ENCODE data around the gene TMEM187.
A peak's percentile ranks its signal among the peaks of the same experiment; 100 is the strongest.
"Not testable (repeated sequence)": the region's sequence is repeated elsewhere in the genome, so short reads cannot be mapped to it uniquely, and the experiment has no call there.

TMEM187 gene

GRCh38 chrX:153971450-153972367, 845 bp upstream of the TMEM187 start, which contains the start of gene HCFC1:
TSS of gene HCFC1 (minus strand) at chrX:153971818. CDS start at chrX:153970840, 978 bp downstream.
- Histone ChIP-seq H3K4ac (ENCODE audit: low read depth, low read length) (peak within 1 kb of the TSS; percentile 98), H2AK5ac (ENCODE audit: low read length) (peak within 1 kb of the TSS; percentile 74), H3K18ac (ENCODE audit: low read length) (peak within 1 kb of the TSS; percentile 99), H3K79me1 (ENCODE audit: low read length) (no peaks in the 10 kb centered on the region), H3K36me3 (ENCODE audit: control insufficient read depth, insufficient read depth, low read length) (no peaks in the 10 kb centered on the region), H4K8ac (ENCODE audit: low read depth, low read length) (peak within 1 kb of the TSS; percentile 57), H2BK120ac (ENCODE audit: low read depth, low read length) (peak within 1 kb of the TSS; percentile 82), H4K5ac (ENCODE audit: low read length) (no peak within 1 kb of the TSS), H3K27ac (ENCODE audit: low read depth, low read length) (peak within 1 kb of the TSS; percentile 100), H3K4me1 (ENCODE audit: control insufficient read depth, low read depth, low read length) (peaks cover 6% of the 10 kb centered on the region), H3K23ac (ENCODE audit: low read length) (peak within 1 kb of the TSS; percentile 80), H2BK15ac (replicated peaks; ENCODE audit: low read depth) (no peak within 1 kb of the TSS), H3K4me3 (ENCODE audit: low read length) (peak within 1 kb of the TSS; percentile 95), H3K79me2 (ENCODE audit: control insufficient read depth, insufficient read depth, low read length) (peaks cover 38% of the 10 kb centered on the region), H3K9ac (ENCODE audit: low read length) (peak within 1 kb of the TSS; percentile 99), H2BK5ac (ENCODE audit: low read length) (peak within 1 kb of the TSS; percentile 93), H3K4me2 (ENCODE audit: low read length) (peak within 1 kb of the TSS; percentile 61), H3K27me3 (ENCODE audit: insufficient read depth, low read length, poor library complexity) (no peaks in the 10 kb centered on the region), H3K56ac (ENCODE audit: low read length) (peak within 1 kb of the TSS; percentile 99)
- peak; percentile 95 for DNase-seq
- no CpG with 5 or more reads among the region's 96 CpGs for WGBS (ENCODE audit: extremely low coverage, insufficient coverage, low lambda C conversion rate)

- no peak overlapping the region for H4K5ac ChIP-seq (ENCODE audit: low read length)
- peaks cover 21% of the 10 kb centered on the region for H3K79me2 ChIP-seq (ENCODE audit: control insufficient read depth, insufficient read depth, low read length)
- H3K4me1 ChIP-seq (ENCODE audit: control insufficient read depth, low read depth, low read length), result no peaks in the 10 kb centered on the region
- peak overlapping the region; percentile 85 for H3K18ac ChIP-seq (ENCODE audit: low read length)
- no peak overlapping the region for H2BK5ac ChIP-seq (ENCODE audit: low read length)
- peak overlapping the region; percentile 86 for H3K56ac ChIP-seq (ENCODE audit: low read length)
- H2BK120ac ChIP-seq (ENCODE audit: low read depth, low read length), result no peak overlapping the region
- H3K27me3 ChIP-seq (ENCODE audit: insufficient read depth, low read length, poor library complexity), result no peaks in the 10 kb centered on the region
- no peak for DNase-seq
- H3K36me3 ChIP-seq (ENCODE audit: control insufficient read depth, insufficient read depth, low read length), result no peaks in the 10 kb centered on the region
- no peak overlapping the region for H2AK5ac ChIP-seq (ENCODE audit: low read length)
- no CpG with 5 or more reads among the region's 20 CpGs for WGBS (ENCODE audit: extremely low coverage, insufficient coverage, low lambda C conversion rate)
- no peak overlapping the region for H2BK15ac ChIP-seq (replicated peaks; ENCODE audit: low read depth)
- H3K4ac ChIP-seq (ENCODE audit: low read depth, low read length), result peak overlapping the region; percentile 82
- H3K79me1 ChIP-seq (ENCODE audit: low read length), result no peaks in the 10 kb centered on the region
- no peak overlapping the region for H3K23ac ChIP-seq (ENCODE audit: low read length)
- H3K4me3 ChIP-seq (ENCODE audit: low read length), result peak overlapping the region; percentile 47
- H3K27ac ChIP-seq (ENCODE audit: low read depth, low read length), result peak overlapping the region; percentile 100
- H3K9ac ChIP-seq (ENCODE audit: low read length), result peak overlapping the region; percentile 75
- no peak overlapping the region for H4K8ac ChIP-seq (ENCODE audit: low read depth, low read length)
- peak overlapping the region; percentile 48 for H3K4me2 ChIP-seq (ENCODE audit: low read length)
Measured at GRCh38 chrX:153973127-153974002, 811 bp downstream of the TMEM187 start.

GRCh38 chrX:153974003-153974725, 1.6 kb downstream of the TMEM187 start:
- no peaks in the 10 kb centered on the region for H3K27me3 ChIP-seq (ENCODE audit: insufficient read depth, low read length, poor library complexity)
- H4K8ac ChIP-seq (ENCODE audit: low read depth, low read length), result no peak overlapping the region
- no peak overlapping the region for H3K18ac ChIP-seq (ENCODE audit: low read length)
- no peaks in the 10 kb centered on the region for H3K79me1 ChIP-seq (ENCODE audit: low read length)
- H4K5ac ChIP-seq (ENCODE audit: low read length), result no peak overlapping the region
- H3K4me3 ChIP-seq (ENCODE audit: low read length), result no peak overlapping the region
- no peaks in the 10 kb centered on the region for H3K4me1 ChIP-seq (ENCODE audit: control insufficient read depth, low read depth, low read length)
- H3K79me2 ChIP-seq (ENCODE audit: control insufficient read depth, insufficient read depth, low read length), result peaks cover 13% of the 10 kb centered on the region
- DNase-seq, result no peak
- no peak overlapping the region for H3K27ac ChIP-seq (ENCODE audit: low read depth, low read length)
- peak overlapping the region; percentile 86 for H3K56ac ChIP-seq (ENCODE audit: low read length)
- peak overlapping the region; percentile 1 for H3K9ac ChIP-seq (ENCODE audit: low read length)
- H2AK5ac ChIP-seq (ENCODE audit: low read length), result no peak overlapping the region
- no peak overlapping the region for H2BK120ac ChIP-seq (ENCODE audit: low read depth, low read length)
- no peak overlapping the region for H3K4ac ChIP-seq (ENCODE audit: low read depth, low read length)
- no peak overlapping the region for H3K4me2 ChIP-seq (ENCODE audit: low read length)
- WGBS (ENCODE audit: extremely low coverage, insufficient coverage, low lambda C conversion rate), result no CpG with 5 or more reads among the region's 14 CpGs
- H2BK5ac ChIP-seq (ENCODE audit: low read length), result no peak overlapping the region
- H2BK15ac ChIP-seq (replicated peaks; ENCODE audit: low read depth), result no peak overlapping the region
- no peak overlapping the region for H3K23ac ChIP-seq (ENCODE audit: low read length)
- no peaks in the 10 kb centered on the region for H3K36me3 ChIP-seq (ENCODE audit: control insufficient read depth, insufficient read depth, low read length)

GRCh38 chrX:153974726-153975286, 2.3 kb downstream of the TMEM187 start:
- Histone ChIP-seq H3K4ac (ENCODE audit: low read depth, low read length) (no peak overlapping the region), H3K4me1 (ENCODE audit: control insufficient read depth, low read depth, low read length) (no peaks in the 10 kb centered on the region), H4K5ac (ENCODE audit: low read length) (no peak overlapping the region), H2AK5ac (ENCODE audit: low read length) (no peak overlapping the region), H3K9ac (ENCODE audit: low read length) (no peak overlapping the region), H4K8ac (ENCODE audit: low read depth, low read length) (no peak overlapping the region), H3K18ac (ENCODE audit: low read length) (no peak overlapping the region), H3K27me3 (ENCODE audit: insufficient read depth, low read length, poor library complexity) (no peaks in the 10 kb centered on the region), H3K4me3 (ENCODE audit: low read length) (no peak overlapping the region), H2BK5ac (ENCODE audit: low read length) (no peak overlapping the region), H3K79me2 (ENCODE audit: control insufficient read depth, insufficient read depth, low read length) (peaks cover 7% of the 10 kb centered on the region), H3K27ac (ENCODE audit: low read depth, low read length) (no peak overlapping the region), H3K56ac (ENCODE audit: low read length) (no peak overlapping the region), H3K4me2 (ENCODE audit: low read length) (no peak overlapping the region), H3K79me1 (ENCODE audit: low read length) (no peaks in the 10 kb centered on the region), H3K23ac (ENCODE audit: low read length) (no peak overlapping the region), H2BK15ac (replicated peaks; ENCODE audit: low read depth) (no peak overlapping the region), H3K36me3 (ENCODE audit: control insufficient read depth, insufficient read depth, low read length) (no peaks in the 10 kb centered on the region), H2BK120ac (ENCODE audit: low read depth, low read length) (no peak overlapping the region)
- no peak for DNase-seq
- WGBS (ENCODE audit: extremely low coverage, insufficient coverage, low lambda C conversion rate), result no CpG with 5 or more reads among the region's 3 CpGs

GRCh38 chrX:153980394-153980793, 7.8 kb downstream of the TMEM187 start:
- H3K23ac ChIP-seq (ENCODE audit: low read length); DNase-seq; H3K79me2 ChIP-seq (ENCODE audit: control insufficient read depth, insufficient read depth, low read length); H3K4me1 ChIP-seq (ENCODE audit: control insufficient read depth, low read depth, low read length); H3K36me3 ChIP-seq (ENCODE audit: control insufficient read depth, insufficient read depth, low read length); H3K27me3 ChIP-seq (ENCODE audit: insufficient read depth, low read length, poor library complexity); H3K27ac ChIP-seq (ENCODE audit: low read depth, low read length); H3K79me1 ChIP-seq (ENCODE audit: low read length); H2BK120ac ChIP-seq (ENCODE audit: low read depth, low read length); H4K8ac ChIP-seq (ENCODE audit: low read depth, low read length); H2BK5ac ChIP-seq (ENCODE audit: low read length); H3K9ac ChIP-seq (ENCODE audit: low read length); H4K5ac ChIP-seq (ENCODE audit: low read length); H3K4me2 ChIP-seq (ENCODE audit: low read length); H3K4ac ChIP-seq (ENCODE audit: low read depth, low read length); H2AK5ac ChIP-seq (ENCODE audit: low read length); H3K18ac ChIP-seq (ENCODE audit: low read length); H3K56ac ChIP-seq (ENCODE audit: low read length); H2BK15ac ChIP-seq (replicated peaks; ENCODE audit: low read depth); H3K4me3 ChIP-seq (ENCODE audit: low read length): not testable (repeated sequence)
- no CpG with 5 or more reads among the region's 10 CpGs for WGBS (ENCODE audit: extremely low coverage, insufficient coverage, low lambda C conversion rate)

Data from mesendoderm (in vitro differentiated cells).